ENCODE data around the gene PIH1D1. TPM values are rescaled to one million over a fixed set of nuclear protein-coding genes. Genes with fewer than 3 reads are reported as not detected.

Gene PIH1D1
- total and polyA plus RNA-seq, 2 of the 8 experiments (the other 6 are each of a cell fraction or from before 2014, with no cell fraction given): 146 to 195 TPM

DNA sequence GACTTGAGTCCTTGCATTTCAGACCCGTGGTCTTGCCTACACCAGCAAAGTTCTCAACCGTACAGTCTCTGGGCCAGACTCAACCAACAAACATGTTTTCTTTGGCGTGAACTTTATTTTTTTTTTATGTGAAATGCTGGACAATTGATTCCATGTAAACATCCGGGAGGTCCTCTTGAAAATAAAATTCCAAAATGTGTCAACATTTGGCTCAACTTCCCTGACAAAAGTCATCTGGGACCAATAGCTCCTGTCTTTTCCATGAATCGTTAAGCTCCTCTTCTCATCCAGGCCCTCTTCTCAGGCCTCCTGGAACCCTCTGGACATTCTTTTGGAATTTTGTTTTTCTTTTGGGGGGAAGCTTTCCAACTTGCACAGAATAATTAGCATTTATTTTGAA lies 4.2 kb upstream of the PIH1D1 start:
- Histone ChIP-seq H2BK20ac (ENCODE audit: low read length) (no peak overlapping the region), H4K91ac (replicated peaks; ENCODE audit: insufficient read length, low read length) (no peak overlapping the region), H3K36me3 (ENCODE audit: control insufficient read depth in 2 of 4, insufficient read depth in 4 of 4, low read length in 3 of 4) (peaks cover 0 to 10% (median 0%) of the 10 kb centered on the region in 4 experiments; a peak in 3 of 8 replicates), H2AK5ac (ENCODE audit: low read depth, low read length) (no peak overlapping the region), H3K9me3 (ENCODE audit: insufficient read depth in 2 of 2, low read depth in 1 of 2, low read length in 1 of 2) (no peaks in the 10 kb centered on the region), H3K4me2 (ENCODE audit: insufficient read depth in 1 of 2, low read depth in 2 of 2, low read length in 2 of 2) (no peak overlapping the region), H2AFZ (ENCODE audit: low read length) (no peak overlapping the region), H3K4me3 (ENCODE audit: extremely low read depth in 1 of 4, insufficient read depth in 2 of 4, low read depth in 3 of 4, low read length in 4 of 4) (no peak overlapping the region), H3K79me1 (ENCODE audit: low read depth, low read length) (peaks cover under 1% of the 10 kb centered on the region; the same call in 1 of the 2 replicates), H3K18ac (ENCODE audit: extremely low read depth, low read length) (no peak overlapping the region), H3K79me2 (ENCODE audit: control insufficient read depth in 1 of 2, insufficient read depth in 2 of 2, low read length in 2 of 2) (peaks cover 0 to 14% of the 10 kb centered on the region in 2 experiments; a peak in 2 of 4 replicates), H3K27me3 (replicated peaks in 1 of 4; ENCODE audit: control insufficient read depth in 3 of 4, extremely low read depth in 1 of 4, insufficient read depth in 3 of 4, low read length in 3 of 4) (no peaks in the 10 kb centered on the region), H3K27ac (ENCODE audit: low read depth, low read length) (no peak overlapping the region), H3K23ac (ENCODE audit: insufficient read length) (no peak overlapping the region), H4K5ac (ENCODE audit: insufficient read length, low read depth, low read length) (no peak overlapping the region), H3K23me2 (ENCODE audit: low read depth, low read length) (peaks cover 4% of the 10 kb centered on the region), H3K14ac (ENCODE audit: insufficient read length) (no peak overlapping the region), H3K56ac (replicated peaks; ENCODE audit: insufficient read length, low read depth, low read length) (no peak overlapping the region), H2BK120ac (replicated peaks; ENCODE audit: low read depth, low read length) (no peak overlapping the region), H4K8ac (ENCODE audit: extremely low read depth, insufficient read depth, low read length) (no peak overlapping the region), H3K4me1 (replicated peaks in 1 of 4; ENCODE audit: control insufficient read depth in 3 of 4, insufficient read depth in 4 of 4, low read length in 3 of 4) (peaks cover 0 to under 1% (median 0%) of the 10 kb centered on the region in 4 experiments; a peak in 2 of 7 replicates), H2BK5ac (ENCODE audit: low read depth, low read length) (no peak overlapping the region), H4K20me1 (replicated peaks in 1 of 2; ENCODE audit: control insufficient read depth in 1 of 2, insufficient read depth in 2 of 2, low read length in 2 of 2) (no peaks in the 10 kb centered on the region), H3K9ac (replicated peaks in 1 of 4; ENCODE audit: extremely low read depth in 1 of 4, low read depth in 3 of 4, low read length in 3 of 4) (no peak overlapping the region), H3K4ac (replicated peaks; ENCODE audit: insufficient read length, low read depth, low read length) (no peak overlapping the region), H2BK15ac (ENCODE audit: low read length) (no peak overlapping the region), H2BK12ac (ENCODE audit: low read depth, low read length) (no peak overlapping the region)
- 88% methylated on average over 5 of the region's 5 CpGs; no CpG with 5 or more reads in 1 of the 2 experiments for WGBS, 2 experiments (ENCODE audit: extremely low coverage in 1 of 2, insufficient coverage in 1 of 2, insufficient read length in 1 of 2, insufficient replicate concordance in 2 of 2, low coverage in 1 of 2, low lambda C conversion rate in 2 of 2, missing lambda C conversion rate in 1 of 2)
- CTCF ChIA-PET (ENCODE audit: partially characterized antibody): interaction anchor here (0.6 to 2.4 kb wide), 6 partner anchors 10 to 665 kb away, joined by 3 to 9 read pairs (median 4); partner anchors contain the start of gene FLT3LG
- FAIRE-seq: no peak
- TF ChIP-seq POLR2A (IDR thresholded peaks at IDR 0.05; ENCODE audit: control extremely low read depth in 1 of 2, low read depth in 2 of 2, low read length in 2 of 2): 0 out of 3 replicates have a peak, but pooled peaks of 1 of the 2 experiments have one; percentile 10
- no peak for TF ChIP-seq FOSL1 (IDR thresholded peaks at IDR 0.05; ENCODE audit: insufficient read depth, low read depth, low read length)
- TF ChIP-seq RFX5 (IDR thresholded peaks at IDR 0.05; ENCODE audit: borderline replicate concordance, low read depth, low read length): no peak
- TF ChIP-seq, protein P1, sequence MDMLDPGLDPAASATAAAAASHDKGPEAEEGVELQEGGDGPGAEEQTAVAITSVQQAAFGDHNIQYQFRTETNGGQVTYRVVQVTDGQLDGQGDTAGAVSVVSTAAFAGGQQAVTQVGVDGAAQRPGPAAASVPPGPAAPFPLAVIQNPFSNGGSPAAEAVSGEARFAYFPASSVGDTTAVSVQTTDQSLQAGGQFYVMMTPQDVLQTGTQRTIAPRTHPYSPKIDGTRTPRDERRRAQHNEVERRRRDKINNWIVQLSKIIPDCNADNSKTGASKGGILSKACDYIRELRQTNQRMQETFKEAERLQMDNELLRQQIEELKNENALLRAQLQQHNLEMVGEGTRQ (IDR thresholded peaks at IDR 0.05; ENCODE audit: low read length): no peak
- TF ChIP-seq KDM1A (IDR thresholded peaks at IDR 0.05; ENCODE audit: borderline replicate concordance, low read length): no peak
- no peak for TF ChIP-seq GABPA (IDR thresholded peaks at IDR 0.05; ENCODE audit: borderline replicate concordance, insufficient read depth, low read length)
- POLR2A ChIA-PET (ENCODE audit: partially characterized antibody): interaction anchor here (0.7 to 1.0 kb wide), 2 partner anchors 105 to 346 kb away, joined by 3 to 5 read pairs; no protein-coding TSS in a partner anchor
- DNase-seq (ENCODE audit: low read depth in 1 of 2, low spot score in 2 of 2): no peak

Measured in H1 (cell line).